Fibroblast of villous mesenchyme (primary cell): ENCODE measurements around the gene FBXL19. TPM values are rescaled to one million over a fixed set of nuclear protein-coding genes. Genes with fewer than 3 reads are reported as not detected.
A peak's percentile ranks its signal among the peaks of the same experiment; 100 is the strongest.

ENCODE experiments used
- DNase-seq: peaks from one replicate; pipeline ENCODE4 v3.0.0-alpha.2; 2010; ENCODE audit warnings: low read depth
- H3K4me3 ChIP-seq: 2 replicates; pipeline ENCODE4 v1.5.1; 2011; ENCODE audit warnings: low read depth, mild to moderate bottlenecking, low read length
- total RNA-seq: library from RNA; depleted of rRNA; stranded (reverse); fragments of >200 nt; gene quantifications from 2 replicates; pipeline ENCODE4 v1.2.3, GENCODE V29; 2012
- TF ChIP-seq, protein P1 (sequence below): IDR thresholded peaks from 2 replicates; pipeline ENCODE4 v1.5.1; 2012; ENCODE audit warnings: low read depth, mild to moderate bottlenecking, low read length; ENCODE audit not compliant: insufficient read depth

The FBXL19 gene
- total RNA-seq, 1 donor = 26.8 TPM

DNA sequence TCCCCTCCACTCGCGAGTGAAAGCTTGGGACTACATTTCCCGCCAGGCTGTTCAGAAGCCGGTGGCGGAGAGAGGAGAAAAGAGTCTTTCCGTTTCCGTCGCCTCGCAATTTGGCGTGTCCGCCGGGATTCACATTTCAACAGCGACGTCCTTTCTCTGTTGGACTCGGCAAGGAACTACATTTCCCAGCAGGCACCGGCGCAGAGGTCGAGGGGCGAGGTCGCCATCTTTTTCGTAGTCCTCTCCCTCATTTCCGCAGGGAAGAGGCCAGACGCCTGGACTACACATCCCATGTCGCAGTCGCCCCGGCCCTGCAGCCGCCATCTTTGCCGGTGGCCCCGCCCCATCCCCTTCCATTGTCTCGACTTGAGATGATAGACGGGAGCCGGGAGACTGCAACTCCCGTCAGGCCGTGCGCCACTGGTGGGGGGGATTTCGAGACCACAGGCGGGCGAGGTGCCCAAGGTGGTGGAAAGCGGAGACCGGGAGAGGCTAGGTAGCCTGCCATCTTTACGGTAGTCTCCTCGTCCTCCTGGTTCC lies 882 bp upstream of the FBXL19 start:
- TF ChIP-seq, protein P1, sequence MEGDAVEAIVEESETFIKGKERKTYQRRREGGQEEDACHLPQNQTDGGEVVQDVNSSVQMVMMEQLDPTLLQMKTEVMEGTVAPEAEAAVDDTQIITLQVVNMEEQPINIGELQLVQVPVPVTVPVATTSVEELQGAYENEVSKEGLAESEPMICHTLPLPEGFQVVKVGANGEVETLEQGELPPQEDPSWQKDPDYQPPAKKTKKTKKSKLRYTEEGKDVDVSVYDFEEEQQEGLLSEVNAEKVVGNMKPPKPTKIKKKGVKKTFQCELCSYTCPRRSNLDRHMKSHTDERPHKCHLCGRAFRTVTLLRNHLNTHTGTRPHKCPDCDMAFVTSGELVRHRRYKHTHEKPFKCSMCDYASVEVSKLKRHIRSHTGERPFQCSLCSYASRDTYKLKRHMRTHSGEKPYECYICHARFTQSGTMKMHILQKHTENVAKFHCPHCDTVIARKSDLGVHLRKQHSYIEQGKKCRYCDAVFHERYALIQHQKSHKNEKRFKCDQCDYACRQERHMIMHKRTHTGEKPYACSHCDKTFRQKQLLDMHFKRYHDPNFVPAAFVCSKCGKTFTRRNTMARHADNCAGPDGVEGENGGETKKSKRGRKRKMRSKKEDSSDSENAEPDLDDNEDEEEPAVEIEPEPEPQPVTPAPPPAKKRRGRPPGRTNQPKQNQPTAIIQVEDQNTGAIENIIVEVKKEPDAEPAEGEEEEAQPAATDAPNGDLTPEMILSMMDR = no peak
- DNase-seq = peak; percentile 100
- peak overlapping the region; percentile 99 for H3K4me3 ChIP-seq

DNA sequence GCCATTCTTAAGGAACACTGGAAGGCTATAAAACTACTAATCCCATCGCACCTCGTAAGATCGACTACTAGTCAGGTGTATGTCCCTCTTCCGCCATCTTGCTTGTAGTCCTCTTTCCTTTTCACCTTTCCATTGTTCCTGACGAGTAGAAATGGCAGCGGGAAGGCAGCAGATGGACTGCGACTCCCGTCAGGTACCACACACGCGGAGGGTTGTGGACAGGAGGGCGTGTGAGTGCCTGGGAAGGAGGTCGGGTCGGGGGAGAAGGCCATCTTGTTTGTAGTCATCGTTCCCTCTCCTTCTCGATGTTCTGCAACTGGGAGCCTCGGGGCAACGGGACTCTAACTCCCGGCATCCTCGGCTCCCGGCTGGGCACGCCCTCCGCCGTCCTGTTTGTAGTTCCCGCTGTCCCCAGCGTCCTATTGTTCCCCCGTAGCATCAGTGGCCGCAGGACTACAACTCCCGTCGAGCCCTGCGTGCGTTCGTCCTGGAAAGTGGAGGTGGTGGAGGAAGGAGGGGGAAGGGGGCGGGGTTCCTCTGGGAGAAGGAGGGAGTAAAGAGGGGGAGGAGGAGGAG lies 324 bp upstream of the FBXL19 start:
- peak overlapping the region; percentile 99 for H3K4me3 ChIP-seq
- TF ChIP-seq, protein P1 = no peak
- DNase-seq = peak; percentile 100

DNA sequence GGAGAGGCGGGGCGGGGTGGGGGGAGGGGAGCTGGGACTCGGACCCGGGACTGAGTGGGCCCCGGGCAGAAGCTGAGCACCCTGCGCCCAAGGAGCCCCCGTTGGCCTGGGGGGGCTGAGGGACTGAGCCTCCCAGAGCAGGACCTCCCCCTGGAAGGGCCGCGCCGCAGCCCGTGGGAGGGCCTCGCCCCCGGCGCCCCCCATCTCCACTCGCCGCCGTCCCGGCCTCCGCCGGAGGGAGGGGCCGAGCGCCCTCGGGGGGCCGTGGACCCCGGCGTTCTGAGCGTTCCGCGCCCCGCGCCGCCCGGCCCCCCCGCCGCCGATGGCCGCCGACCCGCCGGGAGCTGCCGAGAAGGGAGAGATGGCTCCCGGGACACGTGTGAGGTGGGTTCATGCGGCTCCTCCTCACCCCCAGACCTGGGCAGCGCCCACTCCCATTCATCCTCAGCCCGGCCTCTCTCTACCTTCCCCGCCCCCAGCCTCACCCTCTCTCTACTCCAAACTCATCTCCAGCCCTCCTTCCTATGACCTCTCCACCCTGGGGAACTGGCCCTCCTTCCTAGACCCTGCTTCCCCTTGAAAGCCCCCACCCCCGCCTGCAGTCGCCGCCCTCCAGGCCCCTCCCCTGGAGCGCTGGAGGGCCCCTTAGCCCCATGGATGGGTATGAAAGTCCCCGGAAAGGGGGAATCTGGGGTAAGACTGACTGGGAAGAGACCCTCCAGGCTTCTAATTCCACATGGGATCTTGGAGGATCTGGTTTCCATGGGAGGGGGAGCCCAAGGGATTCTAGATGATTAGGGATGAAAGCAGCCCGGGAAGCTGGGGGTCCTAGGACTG lies 922 bp downstream of the FBXL19 start:
- no peak for DNase-seq
- TF ChIP-seq, protein P1 = no peak
- H3K4me3 ChIP-seq = peak overlapping the region; percentile 99

DNA sequence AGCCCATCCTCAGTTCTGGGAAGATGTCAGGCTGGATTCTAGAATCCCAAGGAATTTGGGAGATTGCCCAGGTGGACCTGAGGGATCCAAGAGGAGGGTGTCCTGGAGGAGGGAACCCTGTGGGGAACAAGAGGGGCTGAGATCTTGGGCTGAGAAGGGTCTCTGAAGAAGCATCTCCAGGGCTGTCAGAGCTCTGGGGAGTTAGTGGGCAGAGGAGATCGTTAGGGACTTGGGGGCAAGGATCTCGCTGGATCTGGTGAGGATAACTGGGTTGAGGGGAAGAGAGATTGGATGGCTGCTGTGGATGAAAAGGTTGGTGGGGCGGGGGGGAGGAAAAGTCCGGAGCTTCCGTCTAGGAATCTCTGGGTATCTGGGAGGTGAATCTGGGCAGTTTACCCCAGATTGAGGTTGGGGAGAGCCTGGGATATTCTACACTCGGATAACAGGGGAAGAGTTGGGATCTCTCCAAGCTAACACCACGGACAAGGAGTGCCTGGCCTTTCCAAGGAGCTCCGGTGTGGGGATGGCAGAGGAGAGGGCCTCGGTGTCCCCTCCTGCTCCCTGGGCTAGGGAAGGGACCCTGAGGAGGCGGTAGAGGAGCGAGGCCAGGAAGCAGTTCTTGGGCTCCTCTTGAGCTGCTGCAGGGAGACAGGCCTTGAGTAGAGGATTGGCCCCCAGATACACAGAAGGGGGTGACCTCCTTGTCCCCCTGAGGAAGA lies 1.7 kb downstream of the FBXL19 start:
- TF ChIP-seq, protein P1 = no peak
- DNase-seq = no peak

DNA sequence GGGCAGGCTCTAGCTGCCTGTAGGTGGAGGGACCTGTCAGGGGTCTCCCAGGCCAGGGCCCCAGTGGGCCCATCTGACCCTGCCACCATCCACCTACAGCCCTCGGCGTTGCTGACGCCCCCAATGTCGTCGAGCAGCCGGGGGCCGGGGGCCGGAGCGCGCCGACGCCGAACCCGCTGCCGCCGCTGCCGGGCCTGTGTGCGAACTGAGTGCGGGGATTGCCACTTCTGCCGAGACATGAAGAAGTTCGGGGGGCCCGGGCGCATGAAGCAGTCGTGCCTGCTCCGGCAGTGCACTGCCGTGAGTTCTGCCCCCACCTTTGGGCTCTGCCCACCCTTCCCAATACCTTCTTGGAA lies 2.2 kb downstream of the FBXL19 start:
- TF ChIP-seq, protein P1 = no peak
- DNase-seq = no peak
- no peak overlapping the region for H3K4me3 ChIP-seq

More for the DNA sequence above, 1.7 kb downstream of the FBXL19 start:
- peak overlapping the region; percentile 99 for H3K4me3 ChIP-seq

DNA sequence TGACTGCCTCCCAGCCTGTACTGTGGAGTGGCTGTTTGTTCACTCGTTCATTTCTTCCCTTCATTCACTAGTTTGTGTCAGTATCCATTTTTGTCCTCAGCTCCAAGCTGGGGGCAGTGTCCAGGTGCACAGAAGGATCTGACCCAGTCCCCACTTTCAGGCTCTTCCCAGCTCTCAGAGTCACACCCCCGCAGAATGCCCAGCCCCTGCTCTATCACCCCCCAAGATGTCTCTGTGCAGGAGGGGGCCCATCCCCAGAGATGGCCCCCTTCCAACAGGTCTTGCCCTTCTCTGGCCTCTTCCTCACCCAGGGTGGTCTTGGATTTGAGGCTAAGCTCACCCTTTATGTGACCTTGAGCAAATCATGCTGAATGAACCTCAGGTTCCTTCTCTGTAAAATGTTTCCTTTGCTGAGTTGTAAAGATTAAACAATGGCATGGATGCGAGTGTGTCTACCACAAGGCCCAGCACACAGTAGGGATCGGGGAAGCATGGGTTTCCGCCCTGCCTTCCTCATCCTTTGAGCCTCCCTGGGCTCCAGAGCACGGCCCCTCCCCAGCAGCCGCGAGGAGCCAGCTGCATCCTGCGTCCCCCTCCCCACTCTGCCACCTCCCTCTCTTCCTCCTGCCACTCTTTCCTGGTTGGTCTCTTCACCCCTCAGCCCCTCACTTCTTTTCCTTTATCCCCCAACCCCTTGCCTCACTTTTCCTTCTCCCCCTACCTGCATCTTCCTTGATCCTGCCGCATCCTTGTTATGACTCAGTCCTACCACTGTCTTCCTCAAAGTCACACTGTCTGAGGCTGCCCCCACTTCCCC lies 2.8 kb downstream of the FBXL19 start:
- TF ChIP-seq, protein P1 = no peak
- no peak overlapping the region for H3K4me3 ChIP-seq
- no peak for DNase-seq
